HG03175 (cell line): ENCODE results near the gene SFI1.
"Not testable (repeated sequence)": the region's sequence is repeated elsewhere in the genome, so short reads cannot be mapped to it uniquely, and the experiment has no call there.

Experiments used
- ATAC-seq: cut with Tn5 transposase; IDR thresholded peaks from one replicate; pipeline ENCODE4 v1.9.1; 2021; ENCODE audit warnings: mild to moderate bottlenecking, moderate library complexity; ENCODE audit not compliant: unreplicated experiment

Gene SFI1

GRCh38 chr22:31630331-31631329 is 134.3 kb downstream of the SFI1 start:
- ATAC-seq, result peak; percentile 54

- no peak for ATAC-seq
These were observed 135.1 kb downstream of the SFI1 start for GRCh38 chr22:31631436-31631835.

- no peak for ATAC-seq
These were observed 139.4 kb downstream of the SFI1 start for GRCh38 chr22:31635638-31636306.

- peak; percentile 68 for ATAC-seq
These were observed 141.1 kb downstream of the SFI1 start for GRCh38 chr22:31637447-31637890.

GRCh38 chr22:31637891-31638618 is 141.7 kb downstream of the SFI1 start:
- peak; percentile 47 for ATAC-seq

GRCh38 chr22:31639436-31640039 is 143.2 kb downstream of the SFI1 start:
- no peak for ATAC-seq

GRCh38 chr22:31646186-31647019 is 150.1 kb downstream of the SFI1 start:
- no peak for ATAC-seq

GRCh38 chr22:31647066-31647465 is 150.7 kb downstream of the SFI1 start:
- no peak for ATAC-seq

- ATAC-seq, result no peak
These were observed 151.4 kb downstream of the SFI1 start for GRCh38 chr22:31647523-31648320.

GRCh38 chr22:31650391-31650790 is 154.1 kb downstream of the SFI1 start:
- ATAC-seq, result no peak

- no peak for ATAC-seq
These were observed 155.3 kb downstream of the SFI1 start for GRCh38 chr22:31651664-31652063.

- ATAC-seq, result no peak
These were observed 155.8 kb downstream of the SFI1 start for GRCh38 chr22:31652088-31652487.

GRCh38 chr22:31652911-31653684 is 156.8 kb downstream of the SFI1 start:
- no peak for ATAC-seq

GRCh38 chr22:31653944-31654343 is 157.6 kb downstream of the SFI1 start:
- no peak for ATAC-seq

GRCh38 chr22:31654408-31654807 is 158.1 kb downstream of the SFI1 start:
- ATAC-seq, result no peak

GRCh38 chr22:31659246-31659645 is 162.9 kb downstream of the SFI1 start:
- ATAC-seq, result no peak

- ATAC-seq, result not testable (repeated sequence)
These were observed 164.6 kb downstream of the SFI1 start for GRCh38 chr22:31660860-31661341.
